HepG2 (cell line): ENCODE measurements around the gene IRAK3.

Experiments
- FOXP1 ChIP-seq, 2 experiments: fragments of 450-650 bp in 1 of 2; IDR thresholded peaks; 2 replicates each; pipeline ENCODE4 v1.6.1; 2017 to 2018; ENCODE audit warnings: antibody characterized with exemption in 1 of 2
- HNRNPH1 ChIP-seq: fragments of 200-400 bp; formaldehyde crosslinking; optimal IDR thresholded peaks from 2 replicates; pipeline ENCODE3; 2017; ENCODE audit warnings: mild to moderate bottlenecking, low read depth, low read length
- KAT2B ChIP-seq: fragments of 150-350 bp; IDR thresholded peaks from 2 replicates; pipeline ENCODE4 v1.6.1; 2014; ENCODE audit warnings: low read depth, low read length, borderline replicate concordance
- MAZ ChIP-seq, 2 experiments: sonication (generic) in 1 of 2; formaldehyde crosslinking in 1 of 2; IDR thresholded peaks; 2 replicates each; pipeline versions ENCODE4 v1.5.0 to v1.6.1; 2012 to 2020; ENCODE audit warnings: low read depth in 2 of 2, mild to moderate bottlenecking in 2 of 2, borderline replicate concordance in 1 of 2, improper control_type of control experiment in 1 of 2, low read length in 1 of 2, missing genetic modification reagents in 1 of 2, moderate library complexity in 1 of 2
- MTA3 ChIP-seq: sonication (generic); formaldehyde crosslinking; IDR thresholded peaks from 2 replicates; pipeline ENCODE4 v1.4.0; 2020; ENCODE audit warnings: missing genetic modification reagents
- PCBP2 ChIP-seq: fragments of 200-400 bp; formaldehyde crosslinking; optimal IDR thresholded peaks from 2 replicates; pipeline ENCODE3; 2018; ENCODE audit warnings: low read length, low read depth; ENCODE audit not compliant: poor library complexity, severe bottlenecking
- PHF20 ChIP-seq: sonication (generic); formaldehyde crosslinking; IDR thresholded peaks from 2 replicates; pipeline ENCODE4 v1.5.0; 2020; ENCODE audit warnings: mild to moderate bottlenecking, missing genetic modification reagents
- POLR2AphosphoS5 ChIP-seq: IDR thresholded peaks from 2 replicates; pipeline ENCODE4 v1.6.1; 2012; ENCODE audit warnings: low read depth, low read length
- PREB ChIP-seq: sonication (generic); formaldehyde crosslinking; IDR thresholded peaks from 2 replicates; pipeline ENCODE4 v1.4.0; 2020; ENCODE audit warnings: missing genetic modification reagents
- RXRA ChIP-seq: sonication (generic); formaldehyde crosslinking; IDR thresholded peaks from 2 replicates; pipeline ENCODE4 v1.5.1; 2020; ENCODE audit warnings: missing genetic modification reagents
- SP140L ChIP-seq: sonication (generic); formaldehyde crosslinking; IDR thresholded peaks from 2 replicates; pipeline ENCODE4 v1.4.0; 2020; ENCODE audit warnings: missing genetic modification reagents, borderline replicate concordance
- ZNF484 ChIP-seq: sonication (generic); formaldehyde crosslinking; IDR thresholded peaks from 2 replicates; pipeline ENCODE4 v1.5.1; 2020; ENCODE audit warnings: mild to moderate bottlenecking, low read depth, missing genetic modification reagents, borderline replicate concordance
- ZSCAN21 ChIP-seq: sonication (generic); formaldehyde crosslinking; IDR thresholded peaks from 2 replicates; pipeline ENCODE4 v1.8.0; 2022; ENCODE audit warnings: mild to moderate bottlenecking, missing genetic modification reagents, moderate library complexity, borderline replicate concordance

GRCh38 chr12:66232263-66232662 is 43.2 kb downstream of the IRAK3 start:
- TF ChIP-seq MAZ (IDR thresholded peaks at IDR 0.05; ENCODE audit: borderline replicate concordance, low read depth, low read length) (no peak), MAZ (CRISPR knock-in tag; IDR thresholded peaks at IDR 0.05; ENCODE audit: low read depth) (no peak), SP140L (no peak), HNRNPH1 (no peak), KAT2B (no peak), MTA3 (CRISPR knock-in tag) (no peak), ZNF484 (CRISPR knock-in tag) (no peak), PCBP2 (no peak), PHF20 (no peak), POLR2AphosphoS5 (no peak), RXRA (CRISPR knock-in tag) (no peak), PREB (CRISPR knock-in tag) (no peak), FOXP1 (IDR thresholded peaks at IDR 0.05) (no peak), FOXP1 (CRISPR knock-in tag; IDR thresholded peaks at IDR 0.05) (no peak), ZSCAN21 (no peak)
